Neural progenitor cell (in vitro differentiated cells): Measurements from ENCODE around the gene NOXA1.

Source experiments
- CTCF ChIP-seq: fragments of 200-600 bp; sonication (generic); IDR thresholded peaks from 2 replicates; pipeline ENCODE4 v1.5.1; 2017; ENCODE audit warnings: antibody characterized with exemption, mild to moderate bottlenecking
- EZH2 ChIP-seq: fragments of 200-600 bp; sonication (generic); IDR thresholded peaks from 2 replicates; pipeline ENCODE4 v1.6.1; 2017; ENCODE audit warnings: antibody characterized with exemption, mild to moderate bottlenecking, moderate library complexity

GRCh38 chr9:137411645-137412380, 11.4 kb upstream of the NOXA1 start:
- no peak for TF ChIP-seq CTCF
- no peak for TF ChIP-seq EZH2
